Thyroid gland (tissue), 4 donors: ENCODE measurements around the gene SIM2.

Source experiments
- POLR2A ChIP-seq, 2 donors: fragments of 450-650 bp; IDR thresholded peaks; one replicate each; pipeline ENCODE4 v1.6.1; 2017; ENCODE audit warnings: antibody characterized with exemption in 2 of 2, mild to moderate bottlenecking in 2 of 2, moderate library complexity in 1 of 2
- TF ChIP-seq, protein P1 (sequence below), 6 experiments: fragments of 200-600 bp in 3 of 6; fragments of 450-650 bp in 3 of 6; sonication (generic) in 3 of 6; IDR thresholded peaks; one replicate each; pipeline ENCODE4 v1.5.1; 2016 to 2019; ENCODE audit warnings: antibody characterized with exemption in 6 of 6, mild to moderate bottlenecking in 2 of 6, inconsistent platforms in 1 of 6, moderate library complexity in 1 of 6

DNA sequence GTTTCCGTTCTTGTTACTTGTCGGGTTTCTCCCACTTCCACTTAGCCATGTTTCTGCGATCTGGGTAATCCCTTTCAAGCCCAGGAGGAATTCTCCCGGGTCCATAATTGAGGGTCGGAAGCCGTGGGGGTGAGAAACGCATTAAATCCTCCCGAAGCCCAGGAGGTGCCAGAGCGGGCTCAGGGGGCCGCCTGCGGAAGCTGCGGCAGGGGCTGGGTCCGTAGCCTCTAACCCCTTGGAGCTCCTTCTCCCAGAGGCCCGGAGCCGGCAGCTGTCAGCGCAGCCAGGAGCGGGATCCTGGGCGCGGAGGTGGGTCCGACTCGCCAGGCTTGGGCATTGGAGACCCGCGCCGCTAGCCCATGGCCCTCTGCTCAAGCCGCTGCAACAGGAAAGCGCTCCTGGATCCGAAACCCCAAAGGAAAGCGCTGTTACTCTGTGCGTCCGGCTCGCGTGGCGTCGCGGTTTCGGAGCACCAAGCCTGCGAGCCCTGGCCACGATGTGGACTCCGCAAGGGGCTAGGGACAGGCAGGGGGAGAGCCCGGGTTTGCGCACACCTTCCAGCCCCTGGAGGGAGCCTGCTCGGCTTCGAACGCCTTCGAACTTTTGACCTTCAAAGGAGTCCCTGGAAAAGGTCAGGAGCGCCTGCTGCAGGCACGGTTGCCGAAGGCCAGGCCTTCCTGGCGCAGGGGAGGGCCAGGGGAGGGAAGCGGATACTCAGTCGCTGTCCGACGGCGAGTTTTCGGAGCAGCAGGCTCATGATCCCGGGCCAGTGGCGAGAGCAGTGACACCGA is 1.7 kb upstream of the SIM2 start:
- TF ChIP-seq, protein P1, sequence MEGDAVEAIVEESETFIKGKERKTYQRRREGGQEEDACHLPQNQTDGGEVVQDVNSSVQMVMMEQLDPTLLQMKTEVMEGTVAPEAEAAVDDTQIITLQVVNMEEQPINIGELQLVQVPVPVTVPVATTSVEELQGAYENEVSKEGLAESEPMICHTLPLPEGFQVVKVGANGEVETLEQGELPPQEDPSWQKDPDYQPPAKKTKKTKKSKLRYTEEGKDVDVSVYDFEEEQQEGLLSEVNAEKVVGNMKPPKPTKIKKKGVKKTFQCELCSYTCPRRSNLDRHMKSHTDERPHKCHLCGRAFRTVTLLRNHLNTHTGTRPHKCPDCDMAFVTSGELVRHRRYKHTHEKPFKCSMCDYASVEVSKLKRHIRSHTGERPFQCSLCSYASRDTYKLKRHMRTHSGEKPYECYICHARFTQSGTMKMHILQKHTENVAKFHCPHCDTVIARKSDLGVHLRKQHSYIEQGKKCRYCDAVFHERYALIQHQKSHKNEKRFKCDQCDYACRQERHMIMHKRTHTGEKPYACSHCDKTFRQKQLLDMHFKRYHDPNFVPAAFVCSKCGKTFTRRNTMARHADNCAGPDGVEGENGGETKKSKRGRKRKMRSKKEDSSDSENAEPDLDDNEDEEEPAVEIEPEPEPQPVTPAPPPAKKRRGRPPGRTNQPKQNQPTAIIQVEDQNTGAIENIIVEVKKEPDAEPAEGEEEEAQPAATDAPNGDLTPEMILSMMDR (IDR thresholded peaks at IDR 0.05), result no peak
- TF ChIP-seq POLR2A (IDR thresholded peaks at IDR 0.05), result no peak
